Upper lobe of left lung (tissue), 4 donors: ENCODE results near the gene ADCY2.

Source experiments
- EP300 ChIP-seq, 4 donors: sonication (generic); formaldehyde crosslinking; IDR thresholded peaks; one replicate each; pipeline ENCODE4 v1.5.1; 2017; ENCODE audit warnings: antibody characterized with exemption in 4 of 4, control low read depth in 2 of 4
- POLR2AphosphoS5 ChIP-seq, 2 donors: sonication (generic); formaldehyde crosslinking; IDR thresholded peaks; one replicate each; pipeline ENCODE4 v1.5.1; 2017; ENCODE audit warnings: antibody characterized with exemption in 2 of 2
- TF ChIP-seq, protein P1 (sequence below), 6 experiments: fragments of 450-650 bp in 4 of 6; fragments of 200-600 bp in 2 of 6; sonication (generic) in 2 of 6; IDR thresholded peaks; one replicate each; pipeline ENCODE4 v1.5.1; 2016 to 2019; ENCODE audit warnings: antibody characterized with exemption in 6 of 6

DNA sequence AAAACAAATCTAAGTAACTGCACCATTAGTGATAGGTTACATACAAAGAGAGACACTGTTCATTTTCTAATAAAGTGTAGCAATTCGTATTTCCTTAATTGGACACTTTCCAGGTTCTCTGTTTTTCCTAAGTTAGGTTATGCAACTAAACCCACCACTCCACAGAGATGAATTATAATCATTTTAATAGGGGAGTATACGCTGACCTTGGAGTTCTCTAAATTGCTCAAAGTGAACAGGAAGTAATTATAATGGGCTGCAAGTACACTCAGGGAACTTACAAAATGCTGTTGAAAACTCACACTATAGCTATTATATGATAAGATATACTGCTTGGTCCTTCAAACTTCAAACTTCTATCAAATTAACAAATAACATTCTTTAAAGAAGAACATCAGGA, 18.2 kb upstream of the ADCY2 start:
- TF ChIP-seq, protein P1, sequence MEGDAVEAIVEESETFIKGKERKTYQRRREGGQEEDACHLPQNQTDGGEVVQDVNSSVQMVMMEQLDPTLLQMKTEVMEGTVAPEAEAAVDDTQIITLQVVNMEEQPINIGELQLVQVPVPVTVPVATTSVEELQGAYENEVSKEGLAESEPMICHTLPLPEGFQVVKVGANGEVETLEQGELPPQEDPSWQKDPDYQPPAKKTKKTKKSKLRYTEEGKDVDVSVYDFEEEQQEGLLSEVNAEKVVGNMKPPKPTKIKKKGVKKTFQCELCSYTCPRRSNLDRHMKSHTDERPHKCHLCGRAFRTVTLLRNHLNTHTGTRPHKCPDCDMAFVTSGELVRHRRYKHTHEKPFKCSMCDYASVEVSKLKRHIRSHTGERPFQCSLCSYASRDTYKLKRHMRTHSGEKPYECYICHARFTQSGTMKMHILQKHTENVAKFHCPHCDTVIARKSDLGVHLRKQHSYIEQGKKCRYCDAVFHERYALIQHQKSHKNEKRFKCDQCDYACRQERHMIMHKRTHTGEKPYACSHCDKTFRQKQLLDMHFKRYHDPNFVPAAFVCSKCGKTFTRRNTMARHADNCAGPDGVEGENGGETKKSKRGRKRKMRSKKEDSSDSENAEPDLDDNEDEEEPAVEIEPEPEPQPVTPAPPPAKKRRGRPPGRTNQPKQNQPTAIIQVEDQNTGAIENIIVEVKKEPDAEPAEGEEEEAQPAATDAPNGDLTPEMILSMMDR (IDR thresholded peaks at IDR 0.05), result no peak
- no peak for TF ChIP-seq POLR2AphosphoS5 (IDR thresholded peaks at IDR 0.05)
- no peak for TF ChIP-seq EP300 (IDR thresholded peaks at IDR 0.05)
